ENCODE measurements around the gene SHTN1. TPM values are rescaled to one million over a fixed set of nuclear protein-coding genes. Genes with fewer than 3 reads are reported as not detected.

Gene SHTN1
- total and polyA plus RNA-seq, 2 donors (not counting 1 experiment from before 2014, with no cell fraction given), result 0.06 to 0.34 TPM

- Histone ChIP-seq H3K36me3 (replicated peaks in 1 of 2; ENCODE audit: control extremely low read depth in 1 of 2, control insufficient read depth in 1 of 2, extremely low read depth in 1 of 2, insufficient read depth in 2 of 2, low read length in 1 of 2) (no peaks in the 10 kb centered on the region), H3K4me2 (replicated peaks; ENCODE audit: low read depth, low read length, poor library complexity, severe bottlenecking) (no peak overlapping the region), H3K27ac (ENCODE audit: low read length in 2 of 2) (no peak overlapping the region), H3K27me3 (replicated peaks in 1 of 4; ENCODE audit: control extremely low read depth in 1 of 4, control insufficient read depth in 3 of 4, insufficient read depth in 4 of 4, low read length in 3 of 4) (no peaks in the 10 kb centered on the region), H3K4me1 (ENCODE audit: control insufficient read depth in 2 of 2, insufficient read depth in 2 of 2, low read length in 2 of 2) (no peaks in the 10 kb centered on the region), H4K20me1 (ENCODE audit: control insufficient read depth, insufficient read depth, low read length, poor library complexity, severe bottlenecking) (no peaks in the 10 kb centered on the region), H3K4me3 (ENCODE audit: control extremely low read depth in 1 of 5, extremely low read depth in 1 of 5, insufficient read depth in 1 of 5, low read depth in 2 of 5, low read length in 4 of 5) (no peak overlapping the region), H3K9me3 (ENCODE audit: control extremely low read depth in 1 of 3, control insufficient read depth in 2 of 3, insufficient read depth in 1 of 3, low read length in 2 of 3) (no peaks in the 10 kb centered on the region), H3K9ac (ENCODE audit: low read length) (no peak overlapping the region), H2AFZ (ENCODE audit: insufficient read depth, low read depth, low read length, poor library complexity, severe bottlenecking) (no peak overlapping the region), H3K79me2 (ENCODE audit: control insufficient read depth, insufficient read depth, low read length) (no peaks in the 10 kb centered on the region)
- Mint-ChIP-seq H3K4me1 (no peaks in the 10 kb centered on the region), H3K4me3 (no peak overlapping the region), H3K9me3 (ENCODE audit: insufficient read depth) (no peaks in the 10 kb centered on the region), H3K27ac (no peak overlapping the region), H3K27me3 (no peaks in the 10 kb centered on the region)
- no peak for ATAC-seq (ENCODE audit: low read depth)
- CTCF ChIA-PET, result no interaction called here
- POLR2A ChIA-PET, result no interaction called here
- intact Hi-C loops (cut with micrococcal nuclease), result no loop called here
- WGBS (ENCODE audit: insufficient coverage), result 99% methylated on average over 6 of the region's 6 CpGs
- no peak for TF ChIP-seq EZH2 (IDR thresholded peaks at IDR 0.05; ENCODE audit: borderline replicate concordance, insufficient read depth, low read depth, low read length, poor library complexity, severe bottlenecking)
- no peak for DNase-seq
Measured at GRCh38 chr10:116931806-116932205, 73.2 kb downstream of the SHTN1 start.

DNA sequence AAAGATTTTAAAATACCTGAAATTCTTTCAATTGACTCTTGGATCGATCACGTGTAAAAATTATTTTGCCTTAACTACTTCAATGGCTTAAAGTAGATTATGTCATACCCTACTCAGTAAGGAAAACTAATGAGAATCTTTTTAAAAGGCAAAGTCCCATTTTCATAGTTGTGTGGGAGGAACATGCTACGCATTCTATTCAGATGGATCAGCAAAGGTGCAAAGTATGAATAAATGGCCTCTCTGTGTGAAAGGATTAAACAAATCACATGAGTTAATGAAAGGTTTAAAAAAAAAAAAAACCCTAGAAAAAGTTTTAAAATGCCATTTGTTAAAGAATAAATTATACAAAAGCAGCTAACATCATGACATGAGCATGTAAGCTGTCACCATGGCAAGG lies 78.6 kb downstream of the SHTN1 start:
- Histone ChIP-seq H3K9me3 (ENCODE audit: control extremely low read depth in 1 of 3, control insufficient read depth in 2 of 3, insufficient read depth in 1 of 3, low read length in 2 of 3) (no peaks in the 10 kb centered on the region), H3K27ac (ENCODE audit: low read length in 2 of 2) (no peak overlapping the region), H3K4me1 (ENCODE audit: control insufficient read depth in 2 of 2, insufficient read depth in 2 of 2, low read length in 2 of 2) (no peaks in the 10 kb centered on the region), H3K79me2 (ENCODE audit: control insufficient read depth, insufficient read depth, low read length) (no peaks in the 10 kb centered on the region), H3K27me3 (replicated peaks in 1 of 4; ENCODE audit: control extremely low read depth in 1 of 4, control insufficient read depth in 3 of 4, insufficient read depth in 4 of 4, low read length in 3 of 4) (no peaks in the 10 kb centered on the region), H2AFZ (ENCODE audit: insufficient read depth, low read depth, low read length, poor library complexity, severe bottlenecking) (no peak overlapping the region), H3K4me2 (replicated peaks; ENCODE audit: low read depth, low read length, poor library complexity, severe bottlenecking) (no peak overlapping the region), H3K36me3 (replicated peaks in 1 of 2; ENCODE audit: control extremely low read depth in 1 of 2, control insufficient read depth in 1 of 2, extremely low read depth in 1 of 2, insufficient read depth in 2 of 2, low read length in 1 of 2) (no peaks in the 10 kb centered on the region), H3K4me3 (ENCODE audit: control extremely low read depth in 1 of 5, extremely low read depth in 1 of 5, insufficient read depth in 1 of 5, low read depth in 2 of 5, low read length in 4 of 5) (no peak overlapping the region), H3K9ac (ENCODE audit: low read length) (no peak overlapping the region), H4K20me1 (ENCODE audit: control insufficient read depth, insufficient read depth, low read length, poor library complexity, severe bottlenecking) (no peaks in the 10 kb centered on the region)
- POLR2A ChIA-PET, result no interaction called here
- TF ChIP-seq EZH2 (IDR thresholded peaks at IDR 0.05; ENCODE audit: borderline replicate concordance, insufficient read depth, low read depth, low read length, poor library complexity, severe bottlenecking), result no peak
- Mint-ChIP-seq H3K4me1 (no peaks in the 10 kb centered on the region), H3K27me3 (no peaks in the 10 kb centered on the region), H3K27ac (no peak overlapping the region), H3K4me3 (no peak overlapping the region), H3K9me3 (ENCODE audit: insufficient read depth) (no peaks in the 10 kb centered on the region)
- intact Hi-C loops (cut with micrococcal nuclease), result no loop called here
- ATAC-seq (ENCODE audit: low read depth) (no peak), DNase-seq (no peak)
- CTCF ChIA-PET, result no interaction called here
- WGBS (ENCODE audit: insufficient coverage), result no CpG with 5 or more reads among the region's 3 CpGs

Data from B cell (primary cell).